K562 (cell line): ENCODE data around the gene SLC17A9. TPM values are rescaled to one million over a fixed set of nuclear protein-coding genes. Genes with fewer than 3 reads are reported as not detected.

Source experiments
- CAMTA2 ChIP-seq: fragments of 250-450 bp; sonication (Bioruptor Pico); conservative IDR thresholded peaks from 2 replicates; pipeline ENCODE4 v1.5.1; 2022
- HNRNPH1 ChIP-seq: fragments of 200-400 bp; formaldehyde crosslinking; optimal IDR thresholded peaks from 2 replicates; pipeline ENCODE3; 2017; ENCODE audit warnings: low read depth, mild to moderate bottlenecking, low read length, moderate library complexity
- KAT7 ChIP-seq: sonication (generic); formaldehyde crosslinking; IDR thresholded peaks from 2 replicates; pipeline ENCODE4 v1.8.0; 2022; ENCODE audit warnings: missing genetic modification reagents, mild to moderate bottlenecking, borderline replicate concordance
- MAFF ChIP-seq: IDR thresholded peaks from 2 replicates; pipeline ENCODE4 v1.6.1; 2012; ENCODE audit warnings: low read length, improper control_type of control experiment
- ZFX ChIP-seq: sonication (generic); formaldehyde crosslinking; IDR thresholded peaks from 2 replicates; pipeline ENCODE4 v1.8.0; 2022; ENCODE audit warnings: mild to moderate bottlenecking, missing genetic modification reagents, moderate library complexity
- ZNF347 ChIP-seq: fragments of 450-650 bp; formaldehyde crosslinking; IDR thresholded peaks from 2 replicates; pipeline ENCODE4 v1.4.0; 2020; ENCODE audit warnings: low read depth, mild to moderate bottlenecking, moderate library complexity
- polyA plus RNA-seq, 8 experiments: library from polyadenylated mRNA; depleted of rRNA in 4 of 8; stranded (reverse) in 5 of 8; unstranded in 3 of 8; fragments of >200 nt; fragmentation: Nextera tagmentation in 2 of 8; fragmentation: Illumina TruSeq in 1 of 8; extraction: Ambion mirVana in 2 of 8; extraction: Trizol in 1 of 8; gene quantifications; 2 replicates each; pipeline versions ENCODE4 v1.2.1 to v1.2.3, GENCODE V29; 2011 to 2014; ENCODE audit warnings: inconsistent platforms in 1 of 8, missing spikeins in 1 of 8
- total RNA-seq, 7 experiments: library from RNA; depleted of rRNA in 6 of 7; stranded (reverse); fragments of >200 nt in 6 of 7; fragmentation: Illumina TruSeq in 2 of 7; extraction: Trizol in 2 of 7; gene quantifications; 2 replicates each; pipeline versions ENCODE4 v1.2.1 to v1.2.3, GENCODE V29; 2011 to 2021; ENCODE audit warnings: low replicate concordance in 1 of 7
- TF ChIP-seq, protein P1 (sequence below): fragments of 450-650 bp; IDR thresholded peaks from 2 replicates; pipeline ENCODE4 v1.6.1; 2016; ENCODE audit warnings: low read depth
- TF ChIP-seq, protein P2 (sequence below): fragments of 450-650 bp; IDR thresholded peaks from 2 replicates; pipeline ENCODE4 v1.7.1; 2018; ENCODE audit warnings: mild to moderate bottlenecking, low read depth; ENCODE audit not compliant: partially characterized antibody
- TF ChIP-seq, protein P3 (sequence below): fragments of 250-450 bp; sonication (Bioruptor Pico); IDR thresholded peaks from 2 replicates; pipeline ENCODE4 v1.5.0; 2021; ENCODE audit warnings: mild to moderate bottlenecking, borderline replicate concordance
- TF ChIP-seq, protein P4 (sequence below), 2 experiments: IDR thresholded peaks; 2 replicates each; pipeline ENCODE4 v1.6.1; 2012; ENCODE audit warnings: improper control_type of control experiment in 2 of 2, low read depth in 2 of 2, low read length in 2 of 2, borderline replicate concordance in 1 of 2

The SLC17A9 gene
- total and polyA plus RNA-seq, 9 of the 15 experiments (the other 6 are each of a cell fraction or from before 2014, with no cell fraction given) = 0.04 to 0.31 TPM; not detected in 7

DNA sequence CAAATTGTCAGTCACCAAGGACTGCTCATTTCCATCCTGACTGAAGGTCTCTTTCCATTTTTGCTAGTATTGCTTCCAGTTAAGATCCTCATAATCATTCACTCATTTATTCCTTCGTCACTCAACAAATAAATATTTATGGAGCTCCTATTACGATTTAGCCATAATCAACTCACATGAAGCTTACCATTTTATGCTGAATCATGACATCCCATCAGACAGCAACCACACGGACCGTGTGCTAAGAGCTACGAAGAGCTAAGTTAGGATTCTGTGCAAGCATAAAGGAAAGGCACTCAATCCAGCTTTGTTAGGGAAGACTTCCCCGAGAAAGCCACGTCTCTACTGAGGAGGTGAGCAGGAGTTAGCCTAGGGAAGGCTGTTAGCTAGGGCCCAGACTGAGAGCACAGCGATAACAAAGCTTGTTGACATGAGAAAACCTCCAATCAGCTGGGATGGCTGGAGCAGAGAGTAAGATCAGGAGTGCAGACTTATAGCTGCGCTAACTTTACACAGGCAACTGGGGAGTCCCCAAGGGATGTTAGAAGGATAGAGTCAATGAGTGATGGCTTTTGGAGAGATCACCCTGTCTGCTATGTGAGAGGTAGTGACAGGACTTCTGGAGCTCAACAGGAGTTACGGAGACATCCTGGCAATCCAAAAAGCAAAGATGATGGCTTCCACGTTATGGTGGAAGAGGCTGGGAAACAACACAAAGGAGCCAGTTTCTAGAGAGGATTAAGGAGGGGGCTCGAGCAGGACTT, 17.1 kb upstream of the SLC17A9 start (continued):
- TF ChIP-seq, protein P1, sequence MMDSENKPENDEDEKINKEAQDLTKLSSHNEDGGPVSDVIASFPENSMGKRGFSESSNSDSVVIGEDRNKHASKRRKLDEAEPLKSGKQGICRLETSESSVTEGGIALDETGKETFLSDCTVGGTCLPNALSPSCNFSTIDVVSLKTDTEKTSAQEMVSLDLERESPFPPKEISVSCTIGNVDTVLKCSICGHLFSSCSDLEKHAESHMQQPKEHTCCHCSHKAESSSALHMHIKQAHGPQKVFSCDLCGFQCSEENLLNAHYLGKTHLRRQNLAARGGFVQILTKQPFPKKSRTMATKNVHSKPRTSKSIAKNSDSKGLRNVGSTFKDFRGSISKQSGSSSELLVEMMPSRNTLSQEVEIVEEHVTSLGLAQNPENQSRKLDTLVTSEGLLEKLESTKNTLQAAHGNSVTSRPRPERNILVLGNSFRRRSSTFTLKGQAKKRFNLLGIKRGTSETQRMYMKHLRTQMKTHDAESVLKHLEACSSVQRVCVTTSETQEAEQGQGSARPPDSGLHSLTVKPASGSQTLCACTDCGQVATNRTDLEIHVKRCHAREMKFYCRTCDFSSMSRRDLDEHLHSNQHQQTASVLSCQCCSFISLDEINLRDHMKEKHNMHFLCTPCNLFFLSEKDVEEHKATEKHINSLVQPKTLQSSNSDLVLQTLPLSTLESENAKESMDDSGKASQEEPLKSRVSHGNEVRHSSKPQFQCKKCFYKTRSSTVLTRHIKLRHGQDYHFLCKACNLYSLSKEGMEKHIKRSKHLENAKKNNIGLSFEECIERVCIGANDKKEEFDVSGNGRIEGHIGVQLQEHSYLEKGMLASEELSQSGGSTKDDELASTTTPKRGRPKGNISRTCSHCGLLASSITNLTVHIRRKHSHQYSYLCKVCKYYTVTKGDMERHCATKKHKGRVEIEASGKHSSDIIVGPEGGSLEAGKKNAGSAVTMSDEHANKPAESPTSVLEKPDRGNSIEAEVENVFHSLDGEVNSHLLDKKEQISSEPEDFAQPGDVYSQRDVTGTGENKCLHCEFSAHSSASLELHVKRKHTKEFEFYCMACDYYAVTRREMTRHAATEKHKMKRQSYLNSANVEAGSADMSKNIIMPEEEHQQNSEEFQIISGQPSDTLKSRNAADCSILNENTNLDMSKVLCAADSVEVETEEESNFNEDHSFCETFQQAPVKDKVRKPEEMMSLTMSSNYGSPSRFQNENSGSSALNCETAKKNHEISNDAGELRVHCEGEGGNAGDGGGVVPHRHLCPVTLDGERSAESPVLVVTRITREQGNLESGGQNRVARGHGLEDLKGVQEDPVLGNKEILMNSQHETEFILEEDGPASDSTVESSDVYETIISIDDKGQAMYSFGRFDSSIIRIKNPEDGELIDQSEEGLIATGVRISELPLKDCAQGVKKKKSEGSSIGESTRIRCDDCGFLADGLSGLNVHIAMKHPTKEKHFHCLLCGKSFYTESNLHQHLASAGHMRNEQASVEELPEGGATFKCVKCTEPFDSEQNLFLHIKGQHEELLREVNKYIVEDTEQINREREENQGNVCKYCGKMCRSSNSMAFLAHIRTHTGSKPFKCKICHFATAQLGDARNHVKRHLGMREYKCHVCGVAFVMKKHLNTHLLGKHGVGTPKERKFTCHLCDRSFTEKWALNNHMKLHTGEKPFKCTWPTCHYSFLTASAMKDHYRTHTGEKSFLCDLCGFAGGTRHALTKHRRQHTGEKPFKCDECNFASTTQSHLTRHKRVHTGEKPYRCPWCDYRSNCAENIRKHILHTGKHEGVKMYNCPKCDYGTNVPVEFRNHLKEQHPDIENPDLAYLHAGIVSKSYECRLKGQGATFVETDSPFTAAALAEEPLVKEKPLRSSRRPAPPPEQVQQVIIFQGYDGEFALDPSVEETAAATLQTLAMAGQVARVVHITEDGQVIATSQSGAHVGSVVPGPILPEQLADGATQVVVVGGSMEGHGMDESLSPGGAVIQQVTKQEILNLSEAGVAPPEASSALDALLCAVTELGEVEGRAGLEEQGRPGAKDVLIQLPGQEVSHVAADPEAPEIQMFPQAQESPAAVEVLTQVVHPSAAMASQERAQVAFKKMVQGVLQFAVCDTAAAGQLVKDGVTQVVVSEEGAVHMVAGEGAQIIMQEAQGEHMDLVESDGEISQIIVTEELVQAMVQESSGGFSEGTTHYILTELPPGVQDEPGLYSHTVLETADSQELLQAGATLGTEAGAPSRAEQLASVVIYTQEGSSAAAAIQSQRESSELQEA = no peak
- no peak for TF ChIP-seq HNRNPH1
- no peak for TF ChIP-seq ZNF347 (CRISPR knock-in tag)
- TF ChIP-seq, protein P2, sequence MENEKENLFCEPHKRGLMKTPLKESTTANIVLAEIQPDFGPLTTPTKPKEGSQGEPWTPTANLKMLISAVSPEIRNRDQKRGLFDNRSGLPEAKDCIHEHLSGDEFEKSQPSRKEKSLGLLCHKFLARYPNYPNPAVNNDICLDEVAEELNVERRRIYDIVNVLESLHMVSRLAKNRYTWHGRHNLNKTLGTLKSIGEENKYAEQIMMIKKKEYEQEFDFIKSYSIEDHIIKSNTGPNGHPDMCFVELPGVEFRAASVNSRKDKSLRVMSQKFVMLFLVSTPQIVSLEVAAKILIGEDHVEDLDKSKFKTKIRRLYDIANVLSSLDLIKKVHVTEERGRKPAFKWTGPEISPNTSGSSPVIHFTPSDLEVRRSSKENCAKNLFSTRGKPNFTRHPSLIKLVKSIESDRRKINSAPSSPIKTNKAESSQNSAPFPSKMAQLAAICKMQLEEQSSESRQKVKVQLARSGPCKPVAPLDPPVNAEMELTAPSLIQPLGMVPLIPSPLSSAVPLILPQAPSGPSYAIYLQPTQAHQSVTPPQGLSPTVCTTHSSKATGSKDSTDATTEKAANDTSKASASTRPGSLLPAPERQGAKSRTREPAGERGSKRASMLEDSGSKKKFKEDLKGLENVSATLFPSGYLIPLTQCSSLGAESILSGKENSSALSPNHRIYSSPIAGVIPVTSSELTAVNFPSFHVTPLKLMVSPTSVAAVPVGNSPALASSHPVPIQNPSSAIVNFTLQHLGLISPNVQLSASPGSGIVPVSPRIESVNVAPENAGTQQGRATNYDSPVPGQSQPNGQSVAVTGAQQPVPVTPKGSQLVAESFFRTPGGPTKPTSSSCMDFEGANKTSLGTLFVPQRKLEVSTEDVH = no peak
- TF ChIP-seq, protein P3, sequence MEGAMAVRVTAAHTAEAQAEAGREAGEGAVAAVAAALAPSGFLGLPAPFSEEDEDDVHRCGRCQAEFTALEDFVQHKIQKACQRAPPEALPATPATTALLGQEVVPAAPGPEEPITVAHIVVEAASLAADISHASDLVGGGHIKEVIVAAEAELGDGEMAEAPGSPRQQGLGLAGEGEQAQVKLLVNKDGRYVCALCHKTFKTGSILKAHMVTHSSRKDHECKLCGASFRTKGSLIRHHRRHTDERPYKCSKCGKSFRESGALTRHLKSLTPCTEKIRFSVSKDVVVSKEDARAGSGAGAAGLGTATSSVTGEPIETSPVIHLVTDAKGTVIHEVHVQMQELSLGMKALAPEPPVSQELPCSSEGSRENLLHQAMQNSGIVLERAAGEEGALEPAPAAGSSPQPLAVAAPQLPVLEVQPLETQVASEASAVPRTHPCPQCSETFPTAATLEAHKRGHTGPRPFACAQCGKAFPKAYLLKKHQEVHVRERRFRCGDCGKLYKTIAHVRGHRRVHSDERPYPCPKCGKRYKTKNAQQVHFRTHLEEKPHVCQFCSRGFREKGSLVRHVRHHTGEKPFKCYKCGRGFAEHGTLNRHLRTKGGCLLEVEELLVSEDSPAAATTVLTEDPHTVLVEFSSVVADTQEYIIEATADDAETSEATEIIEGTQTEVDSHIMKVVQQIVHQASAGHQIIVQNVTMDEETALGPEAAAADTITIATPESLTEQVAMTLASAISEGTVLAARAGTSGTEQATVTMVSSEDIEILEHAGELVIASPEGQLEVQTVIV (CRISPR knock-in tag) = no peak
- TF ChIP-seq CAMTA2 (CRISPR knock-in tag) = no peak
- TF ChIP-seq MAFF = peak; percentile 85
- TF ChIP-seq KAT7 (CRISPR knock-in tag) = no peak
- TF ChIP-seq, protein P4, sequence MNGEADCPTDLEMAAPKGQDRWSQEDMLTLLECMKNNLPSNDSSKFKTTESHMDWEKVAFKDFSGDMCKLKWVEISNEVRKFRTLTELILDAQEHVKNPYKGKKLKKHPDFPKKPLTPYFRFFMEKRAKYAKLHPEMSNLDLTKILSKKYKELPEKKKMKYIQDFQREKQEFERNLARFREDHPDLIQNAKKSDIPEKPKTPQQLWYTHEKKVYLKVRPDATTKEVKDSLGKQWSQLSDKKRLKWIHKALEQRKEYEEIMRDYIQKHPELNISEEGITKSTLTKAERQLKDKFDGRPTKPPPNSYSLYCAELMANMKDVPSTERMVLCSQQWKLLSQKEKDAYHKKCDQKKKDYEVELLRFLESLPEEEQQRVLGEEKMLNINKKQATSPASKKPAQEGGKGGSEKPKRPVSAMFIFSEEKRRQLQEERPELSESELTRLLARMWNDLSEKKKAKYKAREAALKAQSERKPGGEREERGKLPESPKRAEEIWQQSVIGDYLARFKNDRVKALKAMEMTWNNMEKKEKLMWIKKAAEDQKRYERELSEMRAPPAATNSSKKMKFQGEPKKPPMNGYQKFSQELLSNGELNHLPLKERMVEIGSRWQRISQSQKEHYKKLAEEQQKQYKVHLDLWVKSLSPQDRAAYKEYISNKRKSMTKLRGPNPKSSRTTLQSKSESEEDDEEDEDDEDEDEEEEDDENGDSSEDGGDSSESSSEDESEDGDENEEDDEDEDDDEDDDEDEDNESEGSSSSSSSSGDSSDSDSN (IDR thresholded peaks at IDR 0.05; ENCODE audit: borderline replicate concordance in 1 of 2, low read depth in 2 of 2, low read length in 2 of 2) = no peak
- TF ChIP-seq ZFX (CRISPR knock-in tag) = no peak
